BLaER1 treated with 17β-estradiol and CSF1 and Interleukin-3, amounts not matched to agents 10 nM and 100 nM (cell line): Measurements from ENCODE around the gene SLC39A11.
"Not testable (repeated sequence)": the region's sequence is repeated elsewhere in the genome, so short reads cannot be mapped to it uniquely, and the experiment has no call there.

Source experiments
- H3K27ac ChIP-seq, 11 experiments: shearing (Covaris generic); formaldehyde crosslinking; 2 replicates each; pipeline ENCODE4 v1.8.1; 2022
- H3K27me3 ChIP-seq, 11 experiments: shearing (Covaris generic); formaldehyde crosslinking; 2 replicates each; pipeline ENCODE4 v1.8.1; 2022
- H3K36me3 ChIP-seq, 11 experiments: shearing (Covaris generic); formaldehyde crosslinking; 2 replicates each; pipeline ENCODE4 v1.8.1; 2022
- H3K4me1 ChIP-seq, 10 experiments: shearing (Covaris generic); formaldehyde crosslinking; 2 replicates each; pipeline ENCODE4 v1.8.1; 2022
- H3K4me2 ChIP-seq, 11 experiments: shearing (Covaris generic); formaldehyde crosslinking; 2 replicates each; pipeline ENCODE4 v1.8.1; 2022
- H3K4me3 ChIP-seq, 10 experiments: shearing (Covaris generic); formaldehyde crosslinking; 2 replicates each; pipeline ENCODE4 v1.8.1; 2022
- H3K9ac ChIP-seq, 11 experiments: shearing (Covaris generic); formaldehyde crosslinking; 2 replicates each; pipeline ENCODE4 v1.8.1; 2022
- H3K9me3 ChIP-seq, 11 experiments: shearing (Covaris generic); formaldehyde crosslinking; replicated peaks in 1 of 11; 2 replicates each; pipeline ENCODE4 v1.8.1; 2022
- H4K20me1 ChIP-seq, 11 experiments: shearing (Covaris generic); formaldehyde crosslinking; 2 replicates each; pipeline ENCODE4 v1.8.1; 2022
- Cebpa-rat ChIP-seq, 11 experiments: shearing (Covaris generic); IDR thresholded peaks; 2 replicates each; pipeline ENCODE4 v1.8.1; 2022

Gene SLC39A11

GRCh38 chr17:73132085-73132492, 39.6 kb upstream of the SLC39A11 start:
- Histone ChIP-seq H3K9me3 (peaks cover 0 to 13% (median 8%) of the 10 kb centered on the region in 11 experiments; a peak in 14 of 22 replicates), H3K4me2 (peak overlapping the region; percentile 47 to 87 (median 71); a peak in 20 of 22 replicates), H3K27me3 (no peaks in the 10 kb centered on the region), H3K36me3 (no peaks in the 10 kb centered on the region), H3K9ac (no peak overlapping the region), H3K4me1 (peaks cover 12 to 40% (median 32%) of the 10 kb centered on the region in 10 experiments; a peak in 19 of 20 replicates), H4K20me1 (no peaks in the 10 kb centered on the region), H3K27ac (no peak overlapping the region; a peak in 1 of 22 replicates), H3K4me3 (no peak overlapping the region)
- no peak for TF ChIP-seq Cebpa-rat (IDR thresholded peaks at IDR 0.05)

- Histone ChIP-seq H3K4me1 (peaks cover 12 to 40% (median 32%) of the 10 kb centered on the region in 10 experiments; a peak in 19 of 20 replicates), H3K9me3 (peaks cover 0 to 13% (median 8%) of the 10 kb centered on the region in 11 experiments; a peak in 14 of 22 replicates), H3K4me2 (peak overlapping the region in 8 of 11 experiments; percentile 57 to 87 (median 79); a peak in 15 of 22 replicates)
- H3K9ac ChIP-seq, H3K4me3 ChIP-seq, H3K27me3 ChIP-seq, H3K36me3 ChIP-seq, H3K27ac ChIP-seq, H4K20me1 ChIP-seq: not testable (repeated sequence)
Observed at GRCh38 chr17:73131439-73131838, 39.0 kb upstream of the SLC39A11 start.

- Histone ChIP-seq H3K27ac (no peak overlapping the region), H3K9ac (no peak overlapping the region), H3K4me2 (peak overlapping the region in 6 of 11 experiments; percentile 57 to 87 (median 79); a peak in 10 of 22 replicates), H4K20me1 (no peaks in the 10 kb centered on the region), H3K27me3 (no peaks in the 10 kb centered on the region), H3K36me3 (no peaks in the 10 kb centered on the region), H3K4me1 (peaks cover 12 to 40% (median 32%) of the 10 kb centered on the region in 10 experiments; a peak in 19 of 20 replicates), H3K9me3 (peaks cover 0 to 13% (median 8%) of the 10 kb centered on the region in 11 experiments; a peak in 14 of 22 replicates), H3K4me3 (no peak overlapping the region)
- no peak for TF ChIP-seq Cebpa-rat (IDR thresholded peaks at IDR 0.05)
Observed at GRCh38 chr17:73130977-73131376, 38.5 kb upstream of the SLC39A11 start.

- Histone ChIP-seq H3K4me2 (no peak overlapping the region), H3K4me1 (peaks cover 12 to 50% (median 35%) of the 10 kb centered on the region in 10 experiments; a peak in 19 of 20 replicates), H3K4me3 (no peak overlapping the region), H4K20me1 (no peaks in the 10 kb centered on the region), H3K36me3 (no peaks in the 10 kb centered on the region), H3K9me3 (peaks cover 0 to 4% (median 0%) of the 10 kb centered on the region in 11 experiments; a peak in 2 of 22 replicates), H3K9ac (no peak overlapping the region), H3K27me3 (no peaks in the 10 kb centered on the region), H3K27ac (no peak overlapping the region)
- no peak for TF ChIP-seq Cebpa-rat (IDR thresholded peaks at IDR 0.05)
Observed at GRCh38 chr17:73128496-73128895, 36.0 kb upstream of the SLC39A11 start.

- H3K36me3 ChIP-seq = no peaks in the 10 kb centered on the region
- TF ChIP-seq Cebpa-rat (IDR thresholded peaks at IDR 0.05) = no peak
- H3K9ac ChIP-seq = no peak overlapping the region
- H3K4me3 ChIP-seq = no peak overlapping the region
- H3K4me1 ChIP-seq = peaks cover under 1 to 44% (median 24%) of the 10 kb centered on the region in 10 experiments; a peak in 17 of 20 replicates
- no peak overlapping the region for H3K27ac ChIP-seq
- H3K27me3 ChIP-seq = no peaks in the 10 kb centered on the region
- no peaks in the 10 kb centered on the region for H4K20me1 ChIP-seq
- no peak overlapping the region for H3K4me2 ChIP-seq
- H3K9me3 ChIP-seq = peaks cover 0 to 4% (median 0%) of the 10 kb centered on the region in 11 experiments; a peak in 1 of 22 replicates
Observed at GRCh38 chr17:73126716-73127473, 34.4 kb upstream of the SLC39A11 start.

GRCh38 chr17:73123606-73124320, 31.3 kb upstream of the SLC39A11 start:
- Histone ChIP-seq H3K36me3 (no peaks in the 10 kb centered on the region), H4K20me1 (no peaks in the 10 kb centered on the region), H3K4me1 (peaks cover 0 to 48% (median 25%) of the 10 kb centered on the region in 10 experiments; a peak in 16 of 20 replicates), H3K9ac (no peak overlapping the region), H3K27ac (no peak overlapping the region), H3K27me3 (no peaks in the 10 kb centered on the region), H3K9me3 (peaks cover 0 to 4% (median 0%) of the 10 kb centered on the region in 11 experiments; a peak in 1 of 22 replicates), H3K4me3 (no peak overlapping the region), H3K4me2 (peak overlapping the region; percentile 0 to 65 (median 32); a peak in 17 of 22 replicates)
- no peak for TF ChIP-seq Cebpa-rat (IDR thresholded peaks at IDR 0.05)

GRCh38 chr17:73122953-73123605, 30.6 kb upstream of the SLC39A11 start:
- H3K4me3 ChIP-seq = no peak overlapping the region
- H3K36me3 ChIP-seq = no peaks in the 10 kb centered on the region
- no peak overlapping the region for H3K27ac ChIP-seq
- peak overlapping the region in 10 of 11 experiments; percentile 0 to 65 (median 38); a peak in 13 of 22 replicates for H3K4me2 ChIP-seq
- no peak overlapping the region for H3K9ac ChIP-seq
- H3K4me1 ChIP-seq = peaks cover 0 to 55% (median 31%) of the 10 kb centered on the region in 10 experiments; a peak in 16 of 20 replicates
- H3K9me3 ChIP-seq = peaks cover 0 to 4% (median 0%) of the 10 kb centered on the region in 11 experiments; a peak in 1 of 22 replicates
- H4K20me1 ChIP-seq = no peaks in the 10 kb centered on the region
- H3K27me3 ChIP-seq = no peaks in the 10 kb centered on the region
- no peak for TF ChIP-seq Cebpa-rat (IDR thresholded peaks at IDR 0.05)

- TF ChIP-seq Cebpa-rat (IDR thresholded peaks at IDR 0.05) = no peak
- H3K27me3 ChIP-seq = no peaks in the 10 kb centered on the region
- peaks cover 0 to 60% (median 34%) of the 10 kb centered on the region in 10 experiments; a peak in 16 of 20 replicates for H3K4me1 ChIP-seq
- H3K4me2 ChIP-seq = peak overlapping the region in 4 of 11 experiments; percentile 1 to 13 (median 4); a peak in 1 of 22 replicates
- no peaks in the 10 kb centered on the region for H4K20me1 ChIP-seq
- H3K9me3 ChIP-seq = no peaks in the 10 kb centered on the region
- H3K4me3 ChIP-seq = no peak overlapping the region
- no peak overlapping the region for H3K9ac ChIP-seq
- no peak overlapping the region for H3K27ac ChIP-seq
- H3K36me3 ChIP-seq = no peaks in the 10 kb centered on the region
Observed at GRCh38 chr17:73121506-73121905, 29.0 kb upstream of the SLC39A11 start.
